Lower lobe of right lung (tissue), 2 donors: Measurements from ENCODE around the gene BIRC3. TPM values are rescaled to one million over a fixed set of nuclear protein-coding genes. Genes with fewer than 3 reads are reported as not detected.
A peak's percentile ranks its signal among the peaks of the same experiment; 100 is the strongest.

ENCODE experiments used
- ATAC-seq, 2 donors: fragments of 200-7000 bp; cut with Tn5 transposase; one replicate each; pipeline ENCODE4 v1.9.1; 2020 to 2022; ENCODE audit warnings: mild to moderate bottlenecking in 2 of 2, moderate library complexity in 2 of 2
- DNase-seq: peaks from one replicate; pipeline ENCODE4 v3.0.0-alpha.2; 2020
- H3K27ac ChIP-seq: fragments of 200-600 bp; one replicate; pipeline ENCODE4 v1.8.0; 2022
- H3K27me3 ChIP-seq: fragments of 200-600 bp; one replicate; pipeline ENCODE4 v1.8.0; 2022; ENCODE audit warnings: low read depth
- H3K36me3 ChIP-seq: fragments of 200-600 bp; one replicate; pipeline ENCODE4 v1.8.0; 2022; ENCODE audit warnings: mild to moderate bottlenecking
- H3K4me1 ChIP-seq: fragments of 200-600 bp; one replicate; pipeline ENCODE4 v1.8.0; 2022
- H3K4me3 ChIP-seq: fragments of 200-600 bp; one replicate; pipeline ENCODE4 v1.8.0; 2022; ENCODE audit warnings: mild to moderate bottlenecking
- H3K9me3 ChIP-seq: fragments of 200-600 bp; one replicate; pipeline ENCODE4 v1.8.0; 2022
- intact Hi-C: fragments of 100-400 bp; cut with DNase I; formaldehyde crosslinking; loops from one replicate; pipeline ENCODE4 v1.11.0; 2022
- total RNA-seq: library from RNA; stranded (reverse); fragmentation: NEBNext Ultra II Directional; extraction: Animal tissue kit (Norgen Biotek cat#: 25700); gene quantifications from one replicate; pipeline ENCODE4 v1.2.1, GENCODE V29; 2021
- TF ChIP-seq, protein P1 (sequence below): fragments of 200-600 bp; IDR thresholded peaks from one replicate; pipeline ENCODE4 v1.8.0; 2022; ENCODE audit warnings: antibody characterized with exemption, mild to moderate bottlenecking
- donor health status: DM: no; HTN: yes; CAD: no; lungs with severe emphysema.

Gene BIRC3
- total RNA-seq, 1 donor from 2014 or later, result 17.8 TPM

DNA sequence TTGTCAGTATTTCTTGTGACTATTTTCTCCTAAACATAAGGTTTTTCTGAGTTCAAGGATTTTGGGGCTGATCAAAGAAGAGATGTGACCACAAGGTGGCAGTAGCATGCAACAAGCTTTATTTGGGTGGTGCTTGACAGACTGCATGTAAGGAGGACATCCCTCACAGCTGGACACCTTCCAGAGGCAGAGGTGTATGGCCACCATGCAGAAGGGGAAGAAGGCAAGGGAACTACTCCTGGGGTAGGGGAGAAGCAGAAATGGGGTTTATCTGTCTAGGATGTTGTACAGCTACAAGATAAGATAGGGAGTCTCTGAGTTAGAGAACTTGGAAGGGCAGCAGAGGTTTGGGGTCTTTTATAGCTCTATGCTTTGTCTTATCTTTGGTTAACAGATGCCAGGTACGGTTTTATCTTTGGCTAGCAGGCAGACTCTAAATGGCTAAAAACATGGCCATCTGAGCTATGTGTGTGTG lies 24.6 kb downstream of the BIRC3 start:
- Histone ChIP-seq H3K9me3 (no peaks in the 10 kb centered on the region), H3K36me3 (peaks cover 19% of the 10 kb centered on the region), H3K27me3 (no peaks in the 10 kb centered on the region), H3K4me3 (no peak overlapping the region), H3K4me1 (peaks cover 10% of the 10 kb centered on the region), H3K27ac (no peak overlapping the region)
- ATAC-seq (peak; percentile 66 to 79), DNase-seq (peak; percentile 51)
- intact Hi-C loops, result no loop called here
- TF ChIP-seq, protein P1, sequence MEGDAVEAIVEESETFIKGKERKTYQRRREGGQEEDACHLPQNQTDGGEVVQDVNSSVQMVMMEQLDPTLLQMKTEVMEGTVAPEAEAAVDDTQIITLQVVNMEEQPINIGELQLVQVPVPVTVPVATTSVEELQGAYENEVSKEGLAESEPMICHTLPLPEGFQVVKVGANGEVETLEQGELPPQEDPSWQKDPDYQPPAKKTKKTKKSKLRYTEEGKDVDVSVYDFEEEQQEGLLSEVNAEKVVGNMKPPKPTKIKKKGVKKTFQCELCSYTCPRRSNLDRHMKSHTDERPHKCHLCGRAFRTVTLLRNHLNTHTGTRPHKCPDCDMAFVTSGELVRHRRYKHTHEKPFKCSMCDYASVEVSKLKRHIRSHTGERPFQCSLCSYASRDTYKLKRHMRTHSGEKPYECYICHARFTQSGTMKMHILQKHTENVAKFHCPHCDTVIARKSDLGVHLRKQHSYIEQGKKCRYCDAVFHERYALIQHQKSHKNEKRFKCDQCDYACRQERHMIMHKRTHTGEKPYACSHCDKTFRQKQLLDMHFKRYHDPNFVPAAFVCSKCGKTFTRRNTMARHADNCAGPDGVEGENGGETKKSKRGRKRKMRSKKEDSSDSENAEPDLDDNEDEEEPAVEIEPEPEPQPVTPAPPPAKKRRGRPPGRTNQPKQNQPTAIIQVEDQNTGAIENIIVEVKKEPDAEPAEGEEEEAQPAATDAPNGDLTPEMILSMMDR, result peak; percentile 81

DNA sequence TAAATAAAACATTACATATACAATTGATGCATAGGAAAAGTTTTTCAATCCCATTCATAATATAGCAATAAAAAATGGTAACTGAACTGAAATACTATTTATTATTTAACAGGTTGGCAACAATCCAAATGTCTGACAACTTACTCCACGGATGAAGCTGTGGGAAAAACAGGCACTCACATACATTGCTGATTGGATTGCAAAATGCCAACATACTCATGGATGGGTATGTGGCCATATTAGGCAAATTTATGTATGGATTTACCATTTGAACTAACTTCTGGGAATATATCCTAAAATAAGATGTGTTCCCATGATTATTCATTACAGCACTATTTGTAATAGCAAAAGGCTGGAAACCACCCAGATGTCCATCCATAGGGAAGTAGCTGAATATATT lies 26.5 kb downstream of the BIRC3 start:
- DNase-seq (no peak), ATAC-seq (no peak)
- H3K36me3 ChIP-seq, result no peaks in the 10 kb centered on the region
- H3K4me3 ChIP-seq, result no peak overlapping the region
- no peak overlapping the region for H3K27ac ChIP-seq
- TF ChIP-seq, protein P1, result no peak
- H3K4me1 ChIP-seq, result peaks cover 17% of the 10 kb centered on the region
- intact Hi-C loops, result no loop called here
- H3K27me3 ChIP-seq, result no peaks in the 10 kb centered on the region
- no peaks in the 10 kb centered on the region for H3K9me3 ChIP-seq

DNA sequence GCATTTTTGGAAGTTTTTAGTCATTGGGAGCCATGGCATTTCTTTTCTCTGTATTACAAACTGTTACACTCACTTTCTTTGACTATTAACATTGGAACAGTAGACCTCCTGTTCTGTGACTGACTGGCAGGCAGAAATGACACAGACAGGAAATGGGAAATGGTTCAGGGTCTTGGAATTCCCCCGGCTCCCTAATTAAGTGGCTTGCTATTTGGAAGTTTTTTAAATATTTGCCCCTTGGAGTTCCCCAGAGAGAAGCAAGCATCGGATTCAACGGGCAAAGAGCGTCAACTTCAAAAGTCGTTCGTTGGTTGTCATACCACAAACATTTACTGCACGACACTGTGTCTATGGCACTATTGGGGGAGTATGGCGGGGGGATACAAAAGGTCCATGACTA lies 28.6 kb downstream of the BIRC3 start:
- H3K4me1 ChIP-seq, result peaks cover 32% of the 10 kb centered on the region
- peak overlapping the region; percentile 99 for H3K27ac ChIP-seq
- H3K36me3 ChIP-seq, result peaks cover 13% of the 10 kb centered on the region
- ATAC-seq (no peak), DNase-seq (no peak)
- no peaks in the 10 kb centered on the region for H3K27me3 ChIP-seq
- TF ChIP-seq, protein P1, result no peak
- H3K9me3 ChIP-seq, result no peaks in the 10 kb centered on the region
- intact Hi-C loops, result no loop called here
- H3K4me3 ChIP-seq, result peak overlapping the region; percentile 80

DNA sequence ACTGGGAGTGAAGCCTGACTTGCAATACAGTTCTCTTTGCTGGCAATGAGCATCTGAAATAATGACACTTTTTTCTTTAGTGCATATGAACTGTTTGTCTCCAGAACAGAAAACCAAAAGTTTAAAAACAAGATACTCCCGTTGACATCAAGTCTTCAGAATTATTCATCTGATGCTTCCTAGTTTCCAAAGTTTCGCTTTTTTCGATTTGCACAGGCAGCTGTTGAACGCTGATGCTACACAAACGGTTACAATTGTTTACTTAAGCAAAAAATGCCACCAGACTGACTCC lies 29.1 kb downstream of the BIRC3 start:
- TF ChIP-seq, protein P1, result no peak
- H3K4me3 ChIP-seq, result peak overlapping the region; percentile 80
- peaks cover 18% of the 10 kb centered on the region for H3K36me3 ChIP-seq
- peak overlapping the region; percentile 99 for H3K27ac ChIP-seq
- H3K9me3 ChIP-seq, result no peaks in the 10 kb centered on the region
- ATAC-seq, result no peak
- DNase-seq, result no peak
- H3K4me1 ChIP-seq, result peaks cover 32% of the 10 kb centered on the region
- intact Hi-C loops, result no loop called here
- no peaks in the 10 kb centered on the region for H3K27me3 ChIP-seq

DNA sequence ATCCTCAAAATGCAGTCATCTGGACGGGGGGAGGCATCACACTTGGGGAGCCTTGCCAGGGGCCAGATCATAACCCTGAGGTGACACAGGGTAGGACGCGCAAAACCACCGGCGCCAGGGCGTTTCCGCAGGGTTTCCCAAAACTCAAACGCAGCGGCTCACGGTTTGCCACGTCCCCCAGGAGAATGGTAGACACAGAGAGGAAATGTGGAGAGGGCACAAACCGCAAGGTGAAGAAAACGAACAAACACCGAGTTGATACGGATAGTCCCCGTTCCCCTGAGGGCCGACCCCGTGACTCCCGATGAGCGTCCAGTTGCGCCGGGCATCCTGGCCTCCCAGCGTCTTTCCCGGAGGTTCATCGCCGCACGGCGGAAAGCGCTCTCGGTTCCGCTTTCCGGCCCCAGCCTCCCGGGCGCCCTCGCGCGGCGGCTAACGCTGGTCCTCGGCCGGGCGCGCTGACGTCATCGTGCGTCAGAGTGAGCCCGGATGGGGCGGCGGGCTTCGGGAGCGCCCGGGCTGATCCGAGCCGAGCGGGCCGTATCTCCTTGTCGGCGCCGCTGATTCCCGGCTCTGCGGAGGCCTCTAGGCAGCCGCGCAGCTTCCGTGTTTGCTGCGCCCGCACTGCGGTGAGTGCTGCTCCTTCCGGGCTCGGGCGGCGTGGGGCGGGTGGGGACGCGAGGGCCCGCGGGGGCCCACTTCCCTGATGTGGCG lies 29.6 kb downstream of the BIRC3 start, which contains the start of gene BIRC2:
Gene BIRC2, plus strand, starts transcription at position 467 of the 714 bp plus-strand sequence. CDS start 2,641 bp downstream, outside the sequence.
- no peaks in the 10 kb centered on the region for H3K9me3 ChIP-seq
- H3K27ac ChIP-seq, result peak within 1 kb of the TSS; percentile 99
- H3K27me3 ChIP-seq, result no peaks in the 10 kb centered on the region
- H3K4me3 ChIP-seq, result peak within 1 kb of the TSS; percentile 80
- H3K4me1 ChIP-seq, result peaks cover 32% of the 10 kb centered on the region
- TF ChIP-seq, protein P1, result peak; percentile 77
- intact Hi-C loops, result no loop called here
- peak; percentile 98 to 99 for ATAC-seq
- DNase-seq, result peak; percentile 96
- peaks cover 21% of the 10 kb centered on the region for H3K36me3 ChIP-seq
